ENCODE measurements around the gene SPATA18. TPM values are rescaled to one million over a fixed set of nuclear protein-coding genes. Genes with fewer than 3 reads are reported as not detected.
"Not testable (repeated sequence)": the region's sequence is repeated elsewhere in the genome, so short reads cannot be mapped to it uniquely, and the experiment has no call there.

Gene SPATA18
- total RNA-seq, 2 experiments from 2014 or later: 0.26 to 0.34 TPM

GRCh38 chr4:52058275-52058674, 7.2 kb downstream of the SPATA18 start:
- ATAC-seq: no peak
- no peaks in the 10 kb centered on the region for H3K9me3 Mint-ChIP-seq (ENCODE audit: insufficient read depth)

GRCh38 chr4:52059372-52059771, 8.3 kb downstream of the SPATA18 start:
- Mint-ChIP-seq H3K27ac (no peak overlapping the region), H3K4me1 (ENCODE audit: low read depth) (no peaks in the 10 kb centered on the region), H3K36me3 (ENCODE audit: low read depth) (no peaks in the 10 kb centered on the region), H3K9me3 (ENCODE audit: insufficient read depth) (no peaks in the 10 kb centered on the region), H3K4me3 (no peak overlapping the region), H3K27me3 (ENCODE audit: low read depth) (peaks cover 22% of the 10 kb centered on the region)
- ATAC-seq (no peak), DNase-seq (no peak)
- ChIA-PET POLR2A (no interaction called here), CTCF (no interaction called here)

More at GRCh38 chr4:52058275-52058674, 7.2 kb downstream of the SPATA18 start:
- ChIA-PET POLR2A (no interaction called here), CTCF (no interaction called here)
- no peaks in the 10 kb centered on the region for H3K4me1 Mint-ChIP-seq (ENCODE audit: low read depth)
- peaks cover 29% of the 10 kb centered on the region for H3K27me3 Mint-ChIP-seq (ENCODE audit: low read depth)
- no peaks in the 10 kb centered on the region for H3K36me3 Mint-ChIP-seq (ENCODE audit: low read depth)
- no peak for DNase-seq
- no peak overlapping the region for H3K27ac Mint-ChIP-seq
- H3K4me3 Mint-ChIP-seq: no peak overlapping the region

- DNase-seq (no peak), ATAC-seq (no peak)
- ChIA-PET CTCF (no interaction called here), POLR2A (no interaction called here)
- Mint-ChIP-seq H3K4me3 (no peak overlapping the region), H3K27me3 (ENCODE audit: low read depth) (peaks cover 21% of the 10 kb centered on the region), H3K36me3 (ENCODE audit: low read depth) (no peaks in the 10 kb centered on the region), H3K27ac (no peak overlapping the region), H3K9me3 (ENCODE audit: insufficient read depth) (no peaks in the 10 kb centered on the region), H3K4me1 (ENCODE audit: low read depth) (no peaks in the 10 kb centered on the region)
Measured at GRCh38 chr4:52069571-52069970, 18.5 kb downstream of the SPATA18 start.

- H3K4me1 Mint-ChIP-seq (ENCODE audit: low read depth): no peaks in the 10 kb centered on the region
- H3K4me3 Mint-ChIP-seq: no peak overlapping the region
- H3K36me3 Mint-ChIP-seq (ENCODE audit: low read depth): no peaks in the 10 kb centered on the region
- ATAC-seq (no peak), DNase-seq (no peak)
- POLR2A ChIA-PET: no interaction called here
- H3K27ac Mint-ChIP-seq: no peak overlapping the region
- H3K9me3 Mint-ChIP-seq (ENCODE audit: insufficient read depth): no peaks in the 10 kb centered on the region
- peaks cover 35% of the 10 kb centered on the region for H3K27me3 Mint-ChIP-seq (ENCODE audit: low read depth)
- CTCF ChIA-PET: no interaction called here
Measured at GRCh38 chr4:52071791-52072546, 20.9 kb downstream of the SPATA18 start.

- Mint-ChIP-seq H3K4me3 (no peak overlapping the region), H3K27me3 (ENCODE audit: low read depth) (peaks cover 32% of the 10 kb centered on the region), H3K4me1 (ENCODE audit: low read depth) (no peaks in the 10 kb centered on the region), H3K9me3 (ENCODE audit: insufficient read depth) (no peaks in the 10 kb centered on the region), H3K36me3 (ENCODE audit: low read depth) (no peaks in the 10 kb centered on the region), H3K27ac (no peak overlapping the region)
- DNase-seq (no peak), ATAC-seq (no peak)
- ChIA-PET POLR2A (no interaction called here), CTCF (no interaction called here)
Measured at GRCh38 chr4:52076731-52077130, 25.6 kb downstream of the SPATA18 start.

GRCh38 chr4:52079659-52080058, 28.6 kb downstream of the SPATA18 start:
- POLR2A ChIA-PET: no interaction called here
- H3K9me3 Mint-ChIP-seq (ENCODE audit: insufficient read depth): no peaks in the 10 kb centered on the region
- peaks cover 23% of the 10 kb centered on the region for H3K27me3 Mint-ChIP-seq (ENCODE audit: low read depth)
- H3K27ac Mint-ChIP-seq: no peak overlapping the region
- CTCF ChIA-PET: no interaction called here
- H3K36me3 Mint-ChIP-seq (ENCODE audit: low read depth): no peaks in the 10 kb centered on the region
- no peaks in the 10 kb centered on the region for H3K4me1 Mint-ChIP-seq (ENCODE audit: low read depth)
- H3K4me3 Mint-ChIP-seq: no peak overlapping the region
- DNase-seq (no peak), ATAC-seq (no peak)

- ATAC-seq: no peak
- Mint-ChIP-seq H3K4me3 (no peak overlapping the region), H3K4me1 (ENCODE audit: low read depth) (no peaks in the 10 kb centered on the region), H3K27ac (no peak overlapping the region), H3K27me3 (ENCODE audit: low read depth) (peaks cover 13% of the 10 kb centered on the region), H3K9me3 (ENCODE audit: insufficient read depth) (no peaks in the 10 kb centered on the region), H3K36me3 (ENCODE audit: low read depth) (no peaks in the 10 kb centered on the region)
- ChIA-PET CTCF (no interaction called here), POLR2A (no interaction called here)
- DNase-seq: no peak
Measured at GRCh38 chr4:52081216-52081615, 30.1 kb downstream of the SPATA18 start.

GRCh38 chr4:52086425-52086824, 35.3 kb downstream of the SPATA18 start:
- H3K9me3 Mint-ChIP-seq (ENCODE audit: insufficient read depth); DNase-seq; ATAC-seq; H3K36me3 Mint-ChIP-seq (ENCODE audit: low read depth); CTCF ChIA-PET; H3K27me3 Mint-ChIP-seq (ENCODE audit: low read depth); POLR2A ChIA-PET; H3K4me3 Mint-ChIP-seq; H3K27ac Mint-ChIP-seq; H3K4me1 Mint-ChIP-seq (ENCODE audit: low read depth): not testable (repeated sequence)

GRCh38 chr4:52091801-52092200, 40.7 kb downstream of the SPATA18 start:
- ATAC-seq (no peak), DNase-seq (no peak)
- H3K4me3 Mint-ChIP-seq: no peak overlapping the region
- H3K27ac Mint-ChIP-seq: no peak overlapping the region
- POLR2A ChIA-PET: no interaction called here
- no peaks in the 10 kb centered on the region for H3K4me1 Mint-ChIP-seq (ENCODE audit: low read depth)
- no peaks in the 10 kb centered on the region for H3K9me3 Mint-ChIP-seq (ENCODE audit: insufficient read depth)
- CTCF ChIA-PET: no interaction called here
- H3K36me3 Mint-ChIP-seq (ENCODE audit: low read depth): no peaks in the 10 kb centered on the region
- peaks cover 2% of the 10 kb centered on the region for H3K27me3 Mint-ChIP-seq (ENCODE audit: low read depth)

- no peak for DNase-seq
- H3K27me3 Mint-ChIP-seq (ENCODE audit: low read depth): peaks cover 2% of the 10 kb centered on the region
- H3K36me3 Mint-ChIP-seq (ENCODE audit: low read depth): no peaks in the 10 kb centered on the region
- no peak for ATAC-seq
- no peak overlapping the region for H3K4me3 Mint-ChIP-seq
- CTCF ChIA-PET: no interaction called here
- H3K9me3 Mint-ChIP-seq (ENCODE audit: insufficient read depth): no peaks in the 10 kb centered on the region
- H3K27ac Mint-ChIP-seq: no peak overlapping the region
- no peaks in the 10 kb centered on the region for H3K4me1 Mint-ChIP-seq (ENCODE audit: low read depth)
- POLR2A ChIA-PET: no interaction called here
Measured at GRCh38 chr4:52093466-52093865, 42.4 kb downstream of the SPATA18 start.

GRCh38 chr4:52094376-52095145, 43.5 kb downstream of the SPATA18 start:
- no peak for DNase-seq
- CTCF ChIA-PET: interaction anchor here (1.2 kb wide), 1 partner anchor 11 kb away, joined by 4 read pairs; no protein-coding TSS in a partner anchor
- Mint-ChIP-seq H3K27me3 (ENCODE audit: low read depth) (peaks cover 4% of the 10 kb centered on the region), H3K27ac (no peak overlapping the region), H3K4me3 (no peak overlapping the region), H3K36me3 (ENCODE audit: low read depth) (no peaks in the 10 kb centered on the region), H3K9me3 (ENCODE audit: insufficient read depth) (no peaks in the 10 kb centered on the region), H3K4me1 (ENCODE audit: low read depth) (no peaks in the 10 kb centered on the region)
- no peak for ATAC-seq
- POLR2A ChIA-PET: no interaction called here

- no peaks in the 10 kb centered on the region for H3K9me3 Mint-ChIP-seq (ENCODE audit: insufficient read depth)
- no peak overlapping the region for H3K27ac Mint-ChIP-seq
- ChIA-PET POLR2A (no interaction called here), CTCF (interaction anchor here (1.2 kb wide), 1 partner anchor 12 kb away, joined by 4 read pairs; no protein-coding TSS in a partner anchor)
- no peaks in the 10 kb centered on the region for H3K36me3 Mint-ChIP-seq (ENCODE audit: low read depth)
- no peak overlapping the region for H3K4me3 Mint-ChIP-seq
- H3K4me1 Mint-ChIP-seq (ENCODE audit: low read depth): no peaks in the 10 kb centered on the region
- DNase-seq: no peak
- ATAC-seq: no peak
- H3K27me3 Mint-ChIP-seq (ENCODE audit: low read depth): peaks cover 4% of the 10 kb centered on the region
Measured at GRCh38 chr4:52095374-52095773, 44.3 kb downstream of the SPATA18 start.

All from activated CD8-positive, alpha-beta T cell treated with anti-CD3 and anti-CD28 coated beads, Interleukin-2, amount 10 ng/mL, durations not matched to agents 7 days and 5 days (primary cell).